K562 (cell line): ENCODE measurements around the gene THOC7. TPM values are rescaled to one million over a fixed set of nuclear protein-coding genes. Genes with fewer than 3 reads are reported as not detected.
A peak's percentile ranks its signal among the peaks of the same experiment; 100 is the strongest.

Experiments used
- BCOR ChIP-seq: fragments of 450-650 bp; IDR thresholded peaks from 2 replicates; pipeline ENCODE4 v1.6.1; 2016
- DDX20 ChIP-seq: fragments of 450-650 bp; IDR thresholded peaks from 2 replicates; pipeline ENCODE4 v1.6.1; 2016; ENCODE audit warnings: missing genetic modification characterization, low read depth, mild to moderate bottlenecking, missing compliant biosample characterization, moderate library complexity
- ELF2 ChIP-seq: fragments of 250-450 bp; sonication (Bioruptor Pico); IDR thresholded peaks from 2 replicates; pipeline ENCODE4 v1.5.0; 2021; ENCODE audit warnings: mild to moderate bottlenecking
- FOSL1 ChIP-seq: fragments of 200-800 bp; sonication (Bioruptor generic); conservative IDR thresholded peaks from 2 replicates; pipeline ENCODE4 v1.6.1; 2016; ENCODE audit warnings: missing genetic modification characterization, missing compliant biosample characterization
- NCOA2 ChIP-seq, 2 experiments: fragments of 450-650 bp; IDR thresholded peaks; 2 replicates each; pipeline ENCODE4 v1.6.1; 2018; ENCODE audit warnings: mild to moderate bottlenecking in 2 of 2, moderate library complexity in 1 of 2; ENCODE audit not compliant: partially characterized antibody in 2 of 2
- PHB ChIP-seq: fragments of 250-450 bp; sonication (Bioruptor Pico); IDR thresholded peaks from 2 replicates; pipeline ENCODE4 v1.5.0; 2021
- PTTG1 ChIP-seq: fragments of 450-650 bp; IDR thresholded peaks from 2 replicates; pipeline ENCODE4 v1.6.1; 2016; ENCODE audit warnings: low read depth, mild to moderate bottlenecking, missing genetic modification characterization, missing compliant biosample characterization
- RBBP5 ChIP-seq: fragments of 200-600 bp; sonication (generic); IDR thresholded peaks from 2 replicates; pipeline ENCODE4 v1.6.1; 2012; ENCODE audit warnings: borderline replicate concordance, mild to moderate bottlenecking, low read length, control low read depth, inconsistent platforms; ENCODE audit not compliant: insufficient read depth, poor library complexity, severe bottlenecking
- RBM17 ChIP-seq: fragments of 200-400 bp; formaldehyde crosslinking; IDR thresholded peaks from 2 replicates; pipeline ENCODE4 v1.6.1; 2017; ENCODE audit warnings: low read depth, mild to moderate bottlenecking, low read length, borderline replicate concordance
- RFX5 ChIP-seq: IDR thresholded peaks from 2 replicates; pipeline ENCODE4 v1.6.1; 2011; ENCODE audit warnings: low read depth, mild to moderate bottlenecking, improper control_type of control experiment, low read length
- SPI1 ChIP-seq: IDR thresholded peaks from 2 replicates; pipeline ENCODE4 v1.6.1; 2011; ENCODE audit warnings: low read depth, low read length, control low read depth, borderline replicate concordance
- XRCC4 ChIP-seq: IDR thresholded peaks from one replicate; pipeline ENCODE4 v1.6.1; 2011; ENCODE audit not compliant: insufficient read depth, insufficient read length; ENCODE audit errors: extremely low read depth
- YY1 ChIP-seq, 3 experiments: IDR thresholded peaks; 2 replicates each; pipeline ENCODE4 v1.6.1; 2011; ENCODE audit warnings: low read length in 2 of 3, mild to moderate bottlenecking in 2 of 3, moderate library complexity in 2 of 3, borderline replicate concordance in 1 of 3, control low read depth in 1 of 3, low read depth in 1 of 3; ENCODE audit not compliant: insufficient read depth in 3 of 3, insufficient replicate concordance in 2 of 3, control insufficient read depth in 1 of 3, insufficient read length in 1 of 3; ENCODE audit errors: extremely low read depth in 1 of 3
- ZBTB7A ChIP-seq: IDR thresholded peaks from 2 replicates; pipeline ENCODE4 v1.6.1; 2011; ENCODE audit warnings: low read depth, mild to moderate bottlenecking, low read length, moderate library complexity, borderline replicate concordance; ENCODE audit not compliant: control insufficient read depth
- ZNF79 ChIP-seq: fragments of 250-450 bp; sonication (Bioruptor Pico); IDR thresholded peaks from 2 replicates; pipeline ENCODE4 v1.4.0; 2020; ENCODE audit warnings: low read depth, mild to moderate bottlenecking, moderate library complexity
- polyA plus RNA-seq, 8 experiments: library from polyadenylated mRNA; depleted of rRNA in 4 of 8; stranded (reverse) in 5 of 8; unstranded in 3 of 8; fragments of >200 nt; fragmentation: Nextera tagmentation in 2 of 8; fragmentation: Illumina TruSeq in 1 of 8; extraction: Ambion mirVana in 2 of 8; extraction: Trizol in 1 of 8; gene quantifications; 2 replicates each; pipeline versions ENCODE4 v1.2.1 to v1.2.3, GENCODE V29; 2011 to 2014; ENCODE audit warnings: inconsistent platforms in 1 of 8, missing spikeins in 1 of 8
- total RNA-seq, 7 experiments: library from RNA; depleted of rRNA in 6 of 7; stranded (reverse); fragments of >200 nt in 6 of 7; fragmentation: Illumina TruSeq in 2 of 7; extraction: Trizol in 2 of 7; gene quantifications; 2 replicates each; pipeline versions ENCODE4 v1.2.1 to v1.2.3, GENCODE V29; 2011 to 2021; ENCODE audit warnings: low replicate concordance in 1 of 7
- TF ChIP-seq, protein P1 (sequence below): fragments of 150-350 bp; conservative IDR thresholded peaks from 2 replicates; pipeline ENCODE4 v1.6.1; 2014; ENCODE audit warnings: low read length
- TF ChIP-seq, protein P2 (sequence below): fragments of 250-450 bp; sonication (Bioruptor Pico); IDR thresholded peaks from 2 replicates; pipeline ENCODE4 v1.5.0; 2021; ENCODE audit warnings: mild to moderate bottlenecking, moderate library complexity
- TF ChIP-seq, protein P3 (sequence below): fragments of 450-650 bp; formaldehyde crosslinking; conservative IDR thresholded peaks from 2 replicates; pipeline ENCODE4 v1.4.0; 2022; ENCODE audit warnings: mild to moderate bottlenecking, missing genetic modification characterization

The THOC7 gene
- total and polyA plus RNA-seq, 9 of the 15 experiments (the other 6 are each of a cell fraction or from before 2014, with no cell fraction given) = 56.5 to 129 (median 94.7) TPM

GRCh38 chr3:63911873-63912767 is 48.5 kb upstream of the THOC7 start, which contains the start of gene SCAANT1 (continued):
- TF ChIP-seq PTTG1 (tag) (no peak), NCOA2 (IDR thresholded peaks at IDR 0.05; ENCODE audit: partially characterized antibody in 2 of 2) (no peak), ELF2 (CRISPR knock-in tag) (no peak), RBBP5 (peak; percentile 90), PHB (CRISPR knock-in tag) (no peak), ZNF79 (CRISPR knock-in tag) (no peak), SPI1 (no peak), RBM17 (no peak), BCOR (no peak), XRCC4 (no peak), RFX5 (no peak), YY1 (IDR thresholded peaks at IDR 0.05; ENCODE audit: borderline replicate concordance in 1 of 3, control insufficient read depth in 1 of 3, extremely low read depth in 1 of 3, insufficient read depth in 3 of 3, insufficient read length in 1 of 3, insufficient replicate concordance in 2 of 3, low read depth in 1 of 3, low read length in 2 of 3) (peak in 2 of 3 experiments; percentile 37 to 57), ZBTB7A (peak; percentile 63; the same call in 1 of the 2 replicates), FOSL1 (peak; percentile 54), DDX20 (tag) (no peak)
- TF ChIP-seq, protein P1, sequence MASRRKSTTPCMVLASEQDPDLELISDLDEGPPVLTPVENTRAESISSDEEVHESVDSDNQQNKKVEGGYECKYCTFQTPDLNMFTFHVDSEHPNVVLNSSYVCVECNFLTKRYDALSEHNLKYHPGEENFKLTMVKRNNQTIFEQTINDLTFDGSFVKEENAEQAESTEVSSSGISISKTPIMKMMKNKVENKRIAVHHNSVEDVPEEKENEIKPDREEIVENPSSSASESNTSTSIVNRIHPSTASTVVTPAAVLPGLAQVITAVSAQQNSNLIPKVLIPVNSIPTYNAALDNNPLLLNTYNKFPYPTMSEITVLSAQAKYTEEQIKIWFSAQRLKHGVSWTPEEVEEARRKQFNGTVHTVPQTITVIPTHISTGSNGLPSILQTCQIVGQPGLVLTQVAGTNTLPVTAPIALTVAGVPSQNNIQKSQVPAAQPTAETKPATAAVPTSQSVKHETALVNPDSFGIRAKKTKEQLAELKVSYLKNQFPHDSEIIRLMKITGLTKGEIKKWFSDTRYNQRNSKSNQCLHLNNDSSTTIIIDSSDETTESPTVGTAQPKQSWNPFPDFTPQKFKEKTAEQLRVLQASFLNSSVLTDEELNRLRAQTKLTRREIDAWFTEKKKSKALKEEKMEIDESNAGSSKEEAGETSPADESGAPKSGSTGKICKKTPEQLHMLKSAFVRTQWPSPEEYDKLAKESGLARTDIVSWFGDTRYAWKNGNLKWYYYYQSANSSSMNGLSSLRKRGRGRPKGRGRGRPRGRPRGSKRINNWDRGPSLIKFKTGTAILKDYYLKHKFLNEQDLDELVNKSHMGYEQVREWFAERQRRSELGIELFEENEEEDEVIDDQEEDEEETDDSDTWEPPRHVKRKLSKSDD = no peak
- TF ChIP-seq, protein P2, sequence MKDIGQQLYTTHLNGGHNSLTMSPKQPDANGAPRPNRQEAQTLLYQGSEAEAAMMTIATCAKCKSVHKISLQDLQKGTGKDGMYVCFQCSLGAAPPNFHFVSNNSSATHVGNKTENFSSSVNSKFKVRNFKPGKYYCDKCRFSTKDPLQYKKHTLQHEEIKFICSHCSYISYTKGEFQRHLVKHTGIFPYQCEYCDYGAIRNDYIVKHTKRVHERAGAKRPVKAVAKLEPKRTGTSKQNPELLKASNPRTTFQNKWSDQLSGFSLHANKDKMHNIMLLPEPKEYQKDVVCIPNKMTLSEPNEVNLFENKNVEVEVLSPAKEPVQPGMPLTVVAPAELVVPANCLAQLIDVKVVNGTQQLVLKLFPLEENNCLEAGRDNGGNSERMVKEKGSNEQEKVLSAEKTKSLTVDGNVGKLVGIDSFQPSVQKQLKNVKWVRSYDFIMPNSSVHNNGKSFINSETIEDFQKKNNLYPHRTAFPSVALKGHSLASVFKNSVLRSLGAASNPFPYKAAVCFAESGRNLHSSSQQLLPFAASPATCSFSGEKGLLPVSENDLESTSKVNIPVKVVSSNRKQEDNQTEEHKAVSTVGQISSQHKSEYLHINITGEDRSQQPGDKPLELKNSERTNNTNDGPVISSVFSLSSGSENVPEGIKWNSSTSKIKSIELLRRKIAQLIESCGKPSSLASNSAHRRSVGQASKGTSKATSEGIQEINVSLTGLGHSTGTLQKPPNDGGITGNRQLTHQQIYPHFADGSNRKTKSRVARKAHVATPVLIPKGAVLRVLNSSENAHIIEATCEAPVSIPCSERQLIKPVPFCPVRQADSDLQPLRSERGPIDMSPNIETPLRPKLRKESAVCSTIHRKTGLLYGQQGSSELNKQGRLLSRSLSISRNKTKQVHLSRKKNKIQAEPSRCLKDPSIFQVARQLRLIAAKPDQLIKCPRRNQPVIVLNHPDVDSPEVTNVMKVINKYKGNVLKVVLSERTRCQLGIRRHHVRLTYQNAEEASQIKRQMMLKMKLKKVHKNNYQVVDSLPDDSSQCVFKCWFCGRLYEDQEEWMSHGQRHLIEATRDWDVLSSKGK (CRISPR knock-in tag) = no peak
- TF ChIP-seq, protein P3, sequence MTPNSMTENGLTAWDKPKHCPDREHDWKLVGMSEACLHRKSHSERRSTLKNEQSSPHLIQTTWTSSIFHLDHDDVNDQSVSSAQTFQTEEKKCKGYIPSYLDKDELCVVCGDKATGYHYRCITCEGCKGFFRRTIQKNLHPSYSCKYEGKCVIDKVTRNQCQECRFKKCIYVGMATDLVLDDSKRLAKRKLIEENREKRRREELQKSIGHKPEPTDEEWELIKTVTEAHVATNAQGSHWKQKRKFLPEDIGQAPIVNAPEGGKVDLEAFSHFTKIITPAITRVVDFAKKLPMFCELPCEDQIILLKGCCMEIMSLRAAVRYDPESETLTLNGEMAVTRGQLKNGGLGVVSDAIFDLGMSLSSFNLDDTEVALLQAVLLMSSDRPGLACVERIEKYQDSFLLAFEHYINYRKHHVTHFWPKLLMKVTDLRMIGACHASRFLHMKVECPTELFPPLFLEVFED (CRISPR knock-in tag) = no peak
